ENCODE results near the gene EMX2.

The EMX2 gene

GRCh38 chr10:117531371-117532002 is 11.1 kb upstream of the EMX2 start:
- H3K27ac ChIP-seq (ENCODE audit: low read depth in 2 of 2, low read length in 2 of 2): no peak overlapping the region
- peaks cover 51 to 76% of the 10 kb centered on the region in 2 donors for H3K27me3 ChIP-seq (ENCODE audit: control insufficient read depth in 2 of 2, insufficient read depth in 2 of 2, low read length in 2 of 2)

GRCh38 chr10:117532003-117532385 is 10.6 kb upstream of the EMX2 start:
- H3K27me3 ChIP-seq (ENCODE audit: control insufficient read depth in 2 of 2, insufficient read depth in 2 of 2, low read length in 2 of 2): peaks cover 56 to 77% of the 10 kb centered on the region in 2 donors
- peaks cover 2 to 3% of the 10 kb centered on the region in 2 donors for H3K4me1 ChIP-seq (ENCODE audit: control insufficient read depth in 2 of 2, insufficient read depth in 2 of 2, low read length in 2 of 2)
- H3K9ac ChIP-seq (ENCODE audit: low read depth in 1 of 2, low read length in 2 of 2): no peak overlapping the region
- H3K4me3 ChIP-seq (ENCODE audit: low read length in 2 of 2): no peak overlapping the region
- no peak overlapping the region for H3K27ac ChIP-seq (ENCODE audit: low read depth in 2 of 2, low read length in 2 of 2)
- H3K9me3 ChIP-seq (ENCODE audit: control insufficient read depth in 2 of 2, low read length in 2 of 2): no peaks in the 10 kb centered on the region
- H3K36me3 ChIP-seq (ENCODE audit: control insufficient read depth in 2 of 2, insufficient read depth in 2 of 2, low read length in 2 of 2): no peaks in the 10 kb centered on the region

More at GRCh38 chr10:117531371-117532002, 11.1 kb upstream of the EMX2 start:
- no peak overlapping the region for H3K9ac ChIP-seq (ENCODE audit: low read depth in 1 of 2, low read length in 2 of 2)
- H3K9me3 ChIP-seq (ENCODE audit: control insufficient read depth in 2 of 2, low read length in 2 of 2): no peaks in the 10 kb centered on the region
- H3K4me3 ChIP-seq (ENCODE audit: low read length in 2 of 2): no peak overlapping the region
- H3K4me1 ChIP-seq (ENCODE audit: control insufficient read depth in 2 of 2, insufficient read depth in 2 of 2, low read length in 2 of 2): peaks cover 2 to 3% of the 10 kb centered on the region in 2 donors
- no peaks in the 10 kb centered on the region for H3K36me3 ChIP-seq (ENCODE audit: control insufficient read depth in 2 of 2, insufficient read depth in 2 of 2, low read length in 2 of 2)

DNA sequence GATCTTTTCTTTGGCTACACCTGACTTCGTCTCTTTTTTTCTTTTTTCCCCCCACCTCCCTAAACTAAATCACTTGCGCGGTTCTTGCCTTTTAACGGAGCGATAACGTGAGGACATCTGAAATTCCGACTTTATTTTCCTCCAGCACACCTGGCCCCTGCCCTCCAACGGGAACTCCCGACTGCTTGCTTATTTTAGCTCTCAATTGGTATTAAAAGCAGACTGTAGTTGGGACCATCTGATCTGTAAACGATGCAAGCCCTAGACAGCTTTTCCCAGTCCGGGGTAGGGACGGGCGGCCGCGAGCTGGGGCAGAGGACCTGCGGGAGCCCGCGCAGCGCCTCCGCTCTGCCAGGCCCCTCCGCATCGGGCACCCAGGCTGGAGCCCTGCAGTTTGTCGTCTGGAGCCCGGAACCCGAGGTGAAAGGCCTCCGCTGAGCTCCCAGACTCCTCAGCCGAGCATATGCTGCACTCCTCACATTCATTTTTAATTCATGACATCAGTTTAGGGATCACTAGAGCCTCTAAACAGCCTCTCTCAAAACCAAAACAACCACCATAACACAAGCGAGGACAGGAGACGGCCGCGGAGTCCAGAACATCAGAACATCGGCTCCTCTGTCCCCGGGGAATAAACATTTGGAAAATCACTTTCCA is 10.0 kb upstream of the EMX2 start:
- Histone ChIP-seq H3K36me3 (ENCODE audit: control insufficient read depth in 2 of 2, insufficient read depth in 2 of 2, low read length in 2 of 2) (no peaks in the 10 kb centered on the region), H3K27ac (ENCODE audit: low read depth in 2 of 2, low read length in 2 of 2) (no peak overlapping the region), H3K4me3 (ENCODE audit: low read length in 2 of 2) (no peak overlapping the region), H3K27me3 (ENCODE audit: control insufficient read depth in 2 of 2, insufficient read depth in 2 of 2, low read length in 2 of 2) (peaks cover 58 to 80% of the 10 kb centered on the region in 2 donors), H3K9me3 (ENCODE audit: control insufficient read depth in 2 of 2, low read length in 2 of 2) (no peaks in the 10 kb centered on the region), H3K4me1 (ENCODE audit: control insufficient read depth in 2 of 2, insufficient read depth in 2 of 2, low read length in 2 of 2) (peaks cover 2 to 3% of the 10 kb centered on the region in 2 donors), H3K9ac (ENCODE audit: low read depth in 1 of 2, low read length in 2 of 2) (no peak overlapping the region)

DNA sequence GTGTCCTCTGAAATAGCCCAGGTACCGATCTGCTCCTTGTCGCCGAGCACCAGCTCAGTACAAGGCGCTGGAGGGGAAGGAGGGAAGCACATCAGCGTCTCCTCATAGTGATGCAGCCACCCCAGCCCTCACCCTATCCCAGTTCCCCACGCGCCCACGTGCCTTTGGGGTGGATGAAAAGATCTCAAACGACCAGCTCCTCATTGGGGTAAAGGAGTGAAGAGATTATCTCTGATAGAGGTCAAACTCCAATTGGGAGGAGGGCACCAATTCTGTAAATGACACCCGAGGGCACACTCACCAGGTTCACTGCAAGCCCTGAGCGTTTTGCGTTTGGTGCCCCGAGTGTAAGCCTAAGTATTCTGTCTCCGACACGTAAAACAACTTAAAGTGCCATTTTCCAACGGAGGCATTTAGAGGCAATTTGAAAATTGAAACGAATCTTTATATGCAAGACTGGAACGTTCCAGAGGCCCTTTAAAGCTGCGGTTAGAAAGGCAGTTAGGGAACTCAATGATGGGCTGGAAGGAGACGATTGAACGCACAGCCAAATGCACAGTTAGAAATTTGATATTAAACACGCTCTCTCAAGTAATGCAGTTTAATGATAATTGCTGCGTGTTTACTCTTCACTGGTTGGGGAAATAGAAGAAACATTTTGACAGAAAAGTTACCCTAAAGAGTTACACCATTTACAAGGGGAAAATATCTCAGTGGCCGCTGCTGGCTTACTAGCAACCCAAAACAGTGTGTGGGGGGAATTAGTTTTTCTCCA is 8.9 kb upstream of the EMX2 start:
- H3K4me3 ChIP-seq (ENCODE audit: low read length in 2 of 2): no peak overlapping the region

GRCh38 chr10:117534321-117535297 is 7.9 kb upstream of the EMX2 start:
- Histone ChIP-seq H3K27ac (ENCODE audit: low read depth in 2 of 2, low read length in 2 of 2) (no peak overlapping the region), H3K27me3 (ENCODE audit: control insufficient read depth in 2 of 2, insufficient read depth in 2 of 2, low read length in 2 of 2) (peaks cover 66 to 91% of the 10 kb centered on the region in 2 donors), H3K4me3 (ENCODE audit: low read length in 2 of 2) (no peak overlapping the region), H3K4me1 (ENCODE audit: control insufficient read depth in 2 of 2, insufficient read depth in 2 of 2, low read length in 2 of 2) (peaks cover 3 to 8% of the 10 kb centered on the region in 2 donors), H3K9me3 (ENCODE audit: control insufficient read depth in 2 of 2, low read length in 2 of 2) (no peaks in the 10 kb centered on the region), H3K9ac (ENCODE audit: low read depth in 1 of 2, low read length in 2 of 2) (no peak overlapping the region), H3K36me3 (ENCODE audit: control insufficient read depth in 2 of 2, insufficient read depth in 2 of 2, low read length in 2 of 2) (no peaks in the 10 kb centered on the region)

More for the DNA sequence above, 8.9 kb upstream of the EMX2 start:
- no peaks in the 10 kb centered on the region for H3K36me3 ChIP-seq (ENCODE audit: control insufficient read depth in 2 of 2, insufficient read depth in 2 of 2, low read length in 2 of 2)
- peaks cover 3 to 8% of the 10 kb centered on the region in 2 donors for H3K4me1 ChIP-seq (ENCODE audit: control insufficient read depth in 2 of 2, insufficient read depth in 2 of 2, low read length in 2 of 2)
- no peak overlapping the region for H3K9ac ChIP-seq (ENCODE audit: low read depth in 1 of 2, low read length in 2 of 2)
- H3K9me3 ChIP-seq (ENCODE audit: control insufficient read depth in 2 of 2, low read length in 2 of 2): no peaks in the 10 kb centered on the region
- H3K27ac ChIP-seq (ENCODE audit: low read depth in 2 of 2, low read length in 2 of 2): no peak overlapping the region
- H3K27me3 ChIP-seq (ENCODE audit: control insufficient read depth in 2 of 2, insufficient read depth in 2 of 2, low read length in 2 of 2): peaks cover 62 to 86% of the 10 kb centered on the region in 2 donors

- H3K4me1 ChIP-seq (ENCODE audit: control insufficient read depth in 2 of 2, insufficient read depth in 2 of 2, low read length in 2 of 2): peaks cover 3 to 8% of the 10 kb centered on the region in 2 donors
- peaks cover 74 to 95% of the 10 kb centered on the region in 2 donors for H3K27me3 ChIP-seq (ENCODE audit: control insufficient read depth in 2 of 2, insufficient read depth in 2 of 2, low read length in 2 of 2)
These were observed 7.1 kb upstream of the EMX2 start for GRCh38 chr10:117535298-117536071.

GRCh38 chr10:117536072-117536865 is 6.3 kb upstream of the EMX2 start:
- H3K27ac ChIP-seq (ENCODE audit: low read depth in 2 of 2, low read length in 2 of 2): no peak overlapping the region
- no peak overlapping the region for H3K4me3 ChIP-seq (ENCODE audit: low read length in 2 of 2)
- no peaks in the 10 kb centered on the region for H3K36me3 ChIP-seq (ENCODE audit: control insufficient read depth in 2 of 2, insufficient read depth in 2 of 2, low read length in 2 of 2)
- no peaks in the 10 kb centered on the region for H3K9me3 ChIP-seq (ENCODE audit: control insufficient read depth in 2 of 2, low read length in 2 of 2)
- H3K9ac ChIP-seq (ENCODE audit: low read depth in 1 of 2, low read length in 2 of 2): no peak overlapping the region
- H3K4me1 ChIP-seq (ENCODE audit: control insufficient read depth in 2 of 2, insufficient read depth in 2 of 2, low read length in 2 of 2): peaks cover 3 to 8% of the 10 kb centered on the region in 2 donors
- H3K27me3 ChIP-seq (ENCODE audit: control insufficient read depth in 2 of 2, insufficient read depth in 2 of 2, low read length in 2 of 2): peaks cover 79 to 95% of the 10 kb centered on the region in 2 donors

More at GRCh38 chr10:117535298-117536071, 7.1 kb upstream of the EMX2 start:
- H3K36me3 ChIP-seq (ENCODE audit: control insufficient read depth in 2 of 2, insufficient read depth in 2 of 2, low read length in 2 of 2): no peaks in the 10 kb centered on the region
- no peak overlapping the region for H3K4me3 ChIP-seq (ENCODE audit: low read length in 2 of 2)
- H3K9me3 ChIP-seq (ENCODE audit: control insufficient read depth in 2 of 2, low read length in 2 of 2): no peaks in the 10 kb centered on the region
- no peak overlapping the region for H3K9ac ChIP-seq (ENCODE audit: low read depth in 1 of 2, low read length in 2 of 2)
- no peak overlapping the region for H3K27ac ChIP-seq (ENCODE audit: low read depth in 2 of 2, low read length in 2 of 2)

DNA sequence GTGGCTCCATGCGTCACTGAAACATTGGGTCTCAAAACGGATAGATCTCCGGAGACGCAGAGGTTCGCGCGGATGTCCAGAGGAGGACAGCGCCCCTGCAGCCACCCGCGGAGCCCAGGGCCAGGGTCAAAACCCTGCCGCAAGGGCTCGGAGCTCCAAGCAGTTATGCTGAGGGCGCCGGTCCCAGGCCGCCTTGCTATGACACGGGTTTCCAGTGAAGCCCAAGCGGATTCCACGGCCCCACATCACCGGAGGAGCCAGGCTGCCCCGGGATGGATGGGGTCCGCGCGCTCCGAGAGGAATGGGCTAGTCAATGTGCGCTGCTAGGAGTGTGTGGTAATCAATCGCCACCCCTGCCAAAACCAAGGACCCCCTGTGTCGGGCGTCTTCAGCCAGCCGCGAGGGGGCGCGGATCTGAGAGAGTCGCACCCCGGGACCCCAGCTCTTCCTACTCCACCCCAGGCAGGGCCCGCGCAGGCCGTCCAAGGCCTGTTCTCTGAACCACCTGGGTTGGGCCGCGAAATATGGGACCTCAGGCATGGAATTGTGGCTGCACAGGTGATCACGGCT is 5.6 kb upstream of the EMX2 start:
- peaks cover 3 to 8% of the 10 kb centered on the region in 2 donors for H3K4me1 ChIP-seq (ENCODE audit: control insufficient read depth in 2 of 2, insufficient read depth in 2 of 2, low read length in 2 of 2)
- H3K36me3 ChIP-seq (ENCODE audit: control insufficient read depth in 2 of 2, insufficient read depth in 2 of 2, low read length in 2 of 2): no peaks in the 10 kb centered on the region
- H3K27ac ChIP-seq (ENCODE audit: low read depth in 2 of 2, low read length in 2 of 2): no peak overlapping the region
- H3K4me3 ChIP-seq (ENCODE audit: low read length in 2 of 2): no peak overlapping the region
- H3K9ac ChIP-seq (ENCODE audit: low read depth in 1 of 2, low read length in 2 of 2): no peak overlapping the region
- peaks cover 74 to 96% of the 10 kb centered on the region in 2 donors for H3K27me3 ChIP-seq (ENCODE audit: control insufficient read depth in 2 of 2, insufficient read depth in 2 of 2, low read length in 2 of 2)
- no peaks in the 10 kb centered on the region for H3K9me3 ChIP-seq (ENCODE audit: control insufficient read depth in 2 of 2, low read length in 2 of 2)

All from mucosa of rectum (tissue), 2 donors.